HEK293T (cell line): ENCODE measurements around the gene STYXL1.

Source experiments
- ELF4 ChIP-seq: fragments of 450-650 bp; IDR thresholded peaks from 2 replicates; pipeline ENCODE4 v1.6.1; 2017; ENCODE audit warnings: antibody characterized with exemption
- FOXA1 ChIP-seq: fragments of 450-650 bp; IDR thresholded peaks from 2 replicates; pipeline ENCODE4 v1.6.1; 2016; ENCODE audit warnings: mild to moderate bottlenecking
- FOXM1 ChIP-seq: fragments of 450-650 bp; IDR thresholded peaks from 2 replicates; pipeline ENCODE4 v1.6.1; 2017; ENCODE audit warnings: mild to moderate bottlenecking, borderline replicate concordance
- HDGF ChIP-seq: fragments of 450-650 bp; IDR thresholded peaks from 2 replicates; pipeline ENCODE4 v1.6.1; 2017; ENCODE audit warnings: antibody characterized with exemption, borderline replicate concordance

GRCh38 chr7:75995996-75996395, 51.8 kb downstream of the STYXL1 start:
- TF ChIP-seq FOXA1 (no peak), HDGF (no peak), FOXM1 (no peak), ELF4 (no peak)
